DMS79 (cell line): ENCODE results near the gene CCDC187.

Source experiments
- DNase-seq: peaks from one replicate; lab custom pipeline; 2025; lab: John Stamatoyannopoulos, UW

CCDC187 gene

GRCh38 chr9:136206602-136207275 is 97.2 kb downstream of the CCDC187 start:
- DNase-seq = no peak

- no peak for DNase-seq
Measured at GRCh38 chr9:136205707-136205992, 98.2 kb downstream of the CCDC187 start.

GRCh38 chr9:136204838-136205706 is 98.8 kb downstream of the CCDC187 start, which contains the start of gene LHX3:
TSS of gene LHX3 (minus strand) at chr9:136205128. CDS start at chr9:136205012, 116 bp downstream.
- DNase-seq = no peak

GRCh38 chr9:136204145-136204805 is 99.6 kb downstream of the CCDC187 start:
- DNase-seq = no peak

- DNase-seq = no peak
Measured at GRCh38 chr9:136203408-136204144, 100.3 kb downstream of the CCDC187 start.

- no peak for DNase-seq
Measured at GRCh38 chr9:136202454-136203407, 101.2 kb downstream of the CCDC187 start.

- DNase-seq = no peak
Measured at GRCh38 chr9:136201609-136202453, 102.1 kb downstream of the CCDC187 start.

GRCh38 chr9:136201174-136201573 is 102.7 kb downstream of the CCDC187 start:
- DNase-seq = no peak

GRCh38 chr9:136200424-136200823 is 103.5 kb downstream of the CCDC187 start:
- DNase-seq = no peak
